Lower lobe of right lung (tissue), 2 donors: ENCODE data around the gene KANSL3. TPM values are rescaled to one million over a fixed set of nuclear protein-coding genes. Genes with fewer than 3 reads are reported as not detected.
"Not testable (repeated sequence)": the region's sequence is repeated elsewhere in the genome, so short reads cannot be mapped to it uniquely, and the experiment has no call there.

Source experiments
- ATAC-seq, 2 donors: fragments of 200-7000 bp; cut with Tn5 transposase; one replicate each; pipeline ENCODE4 v1.9.1; 2020 to 2022; ENCODE audit warnings: mild to moderate bottlenecking in 2 of 2, moderate library complexity in 2 of 2
- DNase-seq: peaks from one replicate; pipeline ENCODE4 v3.0.0-alpha.2; 2020
- H3K27ac ChIP-seq: fragments of 200-600 bp; one replicate; pipeline ENCODE4 v1.8.0; 2022
- H3K27me3 ChIP-seq: fragments of 200-600 bp; one replicate; pipeline ENCODE4 v1.8.0; 2022; ENCODE audit warnings: low read depth
- H3K36me3 ChIP-seq: fragments of 200-600 bp; one replicate; pipeline ENCODE4 v1.8.0; 2022; ENCODE audit warnings: mild to moderate bottlenecking
- H3K4me1 ChIP-seq: fragments of 200-600 bp; one replicate; pipeline ENCODE4 v1.8.0; 2022
- H3K4me3 ChIP-seq: fragments of 200-600 bp; one replicate; pipeline ENCODE4 v1.8.0; 2022; ENCODE audit warnings: mild to moderate bottlenecking
- H3K9me3 ChIP-seq: fragments of 200-600 bp; one replicate; pipeline ENCODE4 v1.8.0; 2022
- CTCF ChIP-seq: fragments of 200-600 bp; IDR thresholded peaks from one replicate; pipeline ENCODE4 v1.8.0; 2022; ENCODE audit warnings: antibody characterized with exemption, mild to moderate bottlenecking
- intact Hi-C: fragments of 100-400 bp; cut with DNase I; formaldehyde crosslinking; loops from one replicate; pipeline ENCODE4 v1.11.0; 2022
- total RNA-seq: library from RNA; stranded (reverse); fragmentation: NEBNext Ultra II Directional; extraction: Animal tissue kit (Norgen Biotek cat#: 25700); gene quantifications from one replicate; pipeline ENCODE4 v1.2.1, GENCODE V29; 2021
- donor health status: DM: no; HTN: yes; CAD: no; lungs with severe emphysema.

The KANSL3 gene
- total RNA-seq, 1 donor from 2014 or later: 45.0 TPM

- TF ChIP-seq CTCF: no peak
- Histone ChIP-seq H3K27me3 (no peaks in the 10 kb centered on the region), H3K4me3 (no peak overlapping the region), H3K36me3 (peaks cover 10% of the 10 kb centered on the region), H3K27ac (no peak overlapping the region), H3K4me1 (peaks cover 9% of the 10 kb centered on the region), H3K9me3 (no peaks in the 10 kb centered on the region)
- DNase-seq (no peak), ATAC-seq (no peak)
- intact Hi-C loops: no loop called here
These were observed 81.4 kb downstream of the KANSL3 start for GRCh38 chr2:96556441-96557330.

- no peak for TF ChIP-seq CTCF
- peaks cover 25% of the 10 kb centered on the region for H3K36me3 ChIP-seq
- ATAC-seq: peak in 1 of 2 donors; percentile 2
- no peaks in the 10 kb centered on the region for H3K27me3 ChIP-seq
- no peak overlapping the region for H3K4me3 ChIP-seq
- H3K4me1 ChIP-seq: peaks cover 9% of the 10 kb centered on the region
- DNase-seq: no peak
- H3K27ac ChIP-seq: no peak overlapping the region
- H3K9me3 ChIP-seq: no peaks in the 10 kb centered on the region
- intact Hi-C loops: no loop called here
These were observed 82.9 kb downstream of the KANSL3 start for GRCh38 chr2:96555146-96555610.

- H3K4me3 ChIP-seq: no peak overlapping the region
- peaks cover 9% of the 10 kb centered on the region for H3K4me1 ChIP-seq
- peaks cover 32% of the 10 kb centered on the region for H3K36me3 ChIP-seq
- intact Hi-C loops: no loop called here
- DNase-seq (peak; percentile 85), ATAC-seq (peak; percentile 76)
- peak; percentile 96 for TF ChIP-seq CTCF
- no peaks in the 10 kb centered on the region for H3K27me3 ChIP-seq
- no peaks in the 10 kb centered on the region for H3K9me3 ChIP-seq
- H3K27ac ChIP-seq: no peak overlapping the region
These were observed 83.6 kb downstream of the KANSL3 start for GRCh38 chr2:96554293-96555145.

- H3K9me3 ChIP-seq, H3K27ac ChIP-seq, ATAC-seq, H3K4me1 ChIP-seq, H3K27me3 ChIP-seq, intact Hi-C loops, DNase-seq, H3K4me3 ChIP-seq: not testable (repeated sequence)
- H3K36me3 ChIP-seq: peaks cover 37% of the 10 kb centered on the region
These were observed 84.2 kb downstream of the KANSL3 start for GRCh38 chr2:96553957-96554292.

- Histone ChIP-seq H3K27me3 (no peaks in the 10 kb centered on the region), H3K36me3 (peaks cover 43% of the 10 kb centered on the region), H3K27ac (no peak overlapping the region), H3K4me1 (peaks cover 9% of the 10 kb centered on the region), H3K4me3 (no peak overlapping the region), H3K9me3 (no peaks in the 10 kb centered on the region)
- DNase-seq: no peak
- intact Hi-C loops: no loop called here
- ATAC-seq: no peak
- no peak for TF ChIP-seq CTCF
These were observed 84.7 kb downstream of the KANSL3 start for GRCh38 chr2:96553176-96553956.
